HG03066 (cell line): Measurements from ENCODE around the gene CLDN5.

Experiments used
- ATAC-seq: cut with Tn5 transposase; IDR thresholded peaks from one replicate; pipeline ENCODE4 v1.9.1; 2021; ENCODE audit warnings: low read depth; ENCODE audit not compliant: unreplicated experiment

The CLDN5 gene, protein sequence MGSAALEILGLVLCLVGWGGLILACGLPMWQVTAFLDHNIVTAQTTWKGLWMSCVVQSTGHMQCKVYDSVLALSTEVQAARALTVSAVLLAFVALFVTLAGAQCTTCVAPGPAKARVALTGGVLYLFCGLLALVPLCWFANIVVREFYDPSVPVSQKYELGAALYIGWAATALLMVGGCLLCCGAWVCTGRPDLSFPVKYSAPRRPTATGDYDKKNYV

DNA sequence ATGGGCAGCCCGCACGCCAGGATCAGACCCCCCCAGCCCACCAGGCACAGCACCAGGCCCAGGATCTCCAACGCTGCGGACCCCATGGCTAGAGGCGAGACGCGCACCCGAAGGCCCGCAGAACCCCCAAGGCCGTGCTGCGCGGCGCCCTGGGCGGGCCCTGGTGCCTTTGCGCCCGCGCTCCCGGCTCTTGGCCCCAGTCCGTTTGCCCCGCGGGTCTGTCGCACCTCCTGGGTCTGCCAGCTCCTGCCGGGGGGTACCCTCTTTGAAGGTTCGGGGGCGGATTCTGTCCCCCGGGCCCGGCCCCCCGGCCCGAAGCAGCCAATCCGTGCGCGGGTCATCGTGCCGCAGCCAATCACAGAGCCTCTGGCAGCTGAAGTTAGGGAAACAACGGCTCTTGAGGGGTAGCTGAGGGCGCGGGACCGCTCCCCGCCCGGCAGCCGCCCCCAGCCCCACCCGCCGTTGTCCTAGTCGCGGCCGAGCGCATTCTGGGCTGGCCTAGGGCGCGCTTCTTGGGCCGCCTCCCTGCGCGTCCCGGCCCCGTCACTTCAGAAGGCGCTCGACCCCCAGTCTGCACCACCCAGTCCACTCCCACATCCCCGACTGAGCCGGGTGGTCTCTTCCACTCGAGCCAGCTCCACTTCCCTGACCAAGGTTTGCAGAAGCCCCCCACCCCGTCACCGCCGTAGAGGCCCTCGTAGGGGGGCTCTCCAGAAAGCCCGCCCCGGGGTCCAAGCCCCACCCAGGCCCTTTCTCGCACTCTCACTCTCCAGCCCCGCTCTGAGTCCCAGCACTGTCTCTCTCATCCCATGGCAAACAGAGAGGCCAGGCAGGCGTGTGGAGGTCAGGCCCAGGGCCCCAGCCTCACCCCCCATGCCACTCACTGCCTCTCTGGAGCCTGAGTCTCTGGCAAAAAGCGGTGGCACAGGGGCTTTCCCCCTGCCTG, at the start of gene CLDN5:
TSS of gene CLDN5 (minus strand) at position 241 of the 946 bp plus-strand sequence. CDS start at position 86, 155 bp downstream.
- ATAC-seq, result no peak

DNA sequence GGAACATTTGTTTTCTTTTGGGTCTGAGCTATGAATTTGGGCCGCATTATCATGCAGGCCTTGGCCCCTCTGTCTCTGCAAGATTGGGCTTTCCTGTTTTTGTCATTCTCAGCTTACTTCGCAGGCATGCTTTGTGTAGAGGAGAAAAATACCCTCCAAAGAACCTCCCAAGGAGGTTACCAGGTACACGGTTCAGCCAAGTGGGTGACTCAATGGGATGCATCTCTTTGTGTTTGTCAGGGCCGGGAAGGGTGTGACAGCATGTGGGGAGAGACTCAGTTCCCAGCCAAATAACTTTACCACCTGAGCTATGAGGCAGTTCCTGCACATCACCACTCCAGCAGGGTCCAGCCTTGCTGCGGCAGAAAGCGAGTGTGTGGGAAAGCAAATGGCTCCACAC, 47.8 kb upstream of the CLDN5 start:
- ATAC-seq, result no peak

DNA sequence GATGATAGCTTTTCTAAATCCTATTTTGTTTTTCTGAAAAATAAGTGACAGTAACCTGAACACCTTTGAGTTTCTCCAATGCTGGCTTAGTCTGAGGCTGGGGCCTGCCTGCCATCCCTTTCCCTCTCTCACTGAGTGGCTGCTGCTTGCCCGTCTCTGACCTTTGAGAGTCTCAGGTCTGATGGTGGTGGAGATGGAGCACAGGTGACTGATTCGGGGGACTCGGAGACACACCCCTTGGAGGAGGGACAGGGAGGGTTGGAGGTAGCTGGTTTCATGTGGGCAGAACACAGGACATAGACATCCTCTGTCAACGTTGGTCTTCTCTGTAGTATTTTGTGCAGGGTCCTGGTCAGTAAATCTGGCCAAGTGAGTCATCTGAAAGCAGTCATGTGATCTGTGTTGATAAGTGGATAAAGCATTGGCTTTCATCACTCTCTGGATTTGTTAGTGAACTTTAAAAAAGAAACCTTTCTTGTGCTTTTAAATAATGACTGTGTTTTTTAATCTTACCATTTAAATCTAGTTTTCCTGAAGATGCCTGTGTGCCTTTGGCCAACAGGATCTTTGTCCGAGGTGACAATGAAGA, 47.1 kb upstream of the CLDN5 start:
- no peak for ATAC-seq

DNA sequence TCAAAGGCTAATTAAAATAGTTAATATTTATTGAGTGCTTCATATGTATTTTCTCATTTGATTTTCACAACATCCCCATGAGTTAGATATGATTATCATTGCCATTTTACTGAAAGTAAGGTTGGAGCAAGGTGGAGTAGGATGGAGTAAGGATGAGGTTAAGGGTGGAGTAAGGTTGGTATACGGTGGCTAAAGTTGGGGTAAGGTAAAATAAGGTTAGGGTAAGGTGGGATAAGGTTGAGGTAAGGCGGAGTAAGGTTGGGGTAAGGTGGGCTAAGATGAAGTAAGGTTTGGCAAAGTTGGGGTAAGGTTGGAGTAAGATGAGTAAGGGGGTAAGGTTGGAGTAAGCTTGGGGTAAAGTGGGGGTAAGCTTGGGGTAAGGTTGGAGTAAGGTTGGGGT, 45.8 kb upstream of the CLDN5 start:
- no peak for ATAC-seq

DNA sequence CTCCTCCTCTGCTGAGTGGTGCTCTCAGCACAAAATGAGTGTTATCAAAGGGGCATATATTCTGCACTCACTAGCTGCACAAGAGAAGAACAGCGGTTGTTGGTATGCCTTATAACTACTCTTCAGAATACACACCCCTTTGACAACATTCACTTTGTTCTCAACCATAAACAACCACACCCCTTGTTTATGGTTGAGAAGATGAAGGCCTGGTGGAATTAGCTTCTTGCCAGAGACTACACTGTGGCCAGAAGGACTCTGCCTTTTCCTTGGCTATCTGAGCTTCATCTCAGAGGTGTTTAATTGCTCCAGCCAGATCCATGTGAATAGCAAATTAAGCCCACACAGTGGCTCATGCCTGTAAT, 45.0 kb upstream of the CLDN5 start:
- ATAC-seq, result no peak

DNA sequence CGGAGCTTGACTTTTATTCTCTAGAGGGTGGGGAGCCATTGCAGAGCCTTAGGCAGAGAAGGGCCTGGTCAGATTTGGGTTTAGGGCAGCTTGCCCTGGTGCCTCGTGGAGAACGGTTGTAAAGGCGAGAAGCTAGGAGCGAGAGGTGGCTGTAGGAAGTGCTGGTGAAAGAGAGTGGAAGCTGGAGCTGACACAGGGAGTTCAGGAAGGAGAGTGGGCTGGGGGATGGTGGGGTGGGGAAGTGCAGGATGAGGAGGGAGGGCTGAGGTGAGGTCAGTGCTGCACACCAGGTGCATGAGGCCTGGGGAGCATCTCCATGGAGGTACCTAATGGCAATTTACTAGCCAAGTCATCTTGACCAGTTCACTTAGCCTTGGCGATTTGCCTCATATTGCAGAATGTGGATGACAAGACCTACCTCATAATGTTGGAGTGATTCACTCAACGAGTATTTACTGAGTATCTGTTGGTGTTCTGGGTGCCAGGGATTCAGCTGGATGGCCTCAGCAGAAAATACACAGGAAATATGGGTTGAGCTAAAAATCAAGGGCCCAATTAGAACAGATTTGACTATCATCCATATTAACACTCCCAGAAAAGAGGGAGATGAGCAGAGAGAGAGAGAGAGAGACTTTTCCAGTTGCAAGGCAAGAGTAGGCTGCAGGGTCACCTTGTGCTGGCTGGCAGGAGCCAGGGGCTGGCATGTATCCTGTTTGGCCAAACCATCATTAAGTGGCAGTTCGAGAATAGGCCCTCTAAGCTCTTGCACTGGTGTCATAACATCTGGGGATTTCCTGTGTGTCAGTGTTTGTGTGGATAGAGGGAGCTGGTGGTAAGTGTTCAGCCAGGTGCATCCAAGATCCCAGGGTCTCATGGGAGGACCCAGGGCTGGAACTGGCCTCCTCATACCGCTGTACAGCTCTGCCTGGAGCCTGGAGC, 44.4 kb upstream of the CLDN5 start:
- ATAC-seq, result no peak

DNA sequence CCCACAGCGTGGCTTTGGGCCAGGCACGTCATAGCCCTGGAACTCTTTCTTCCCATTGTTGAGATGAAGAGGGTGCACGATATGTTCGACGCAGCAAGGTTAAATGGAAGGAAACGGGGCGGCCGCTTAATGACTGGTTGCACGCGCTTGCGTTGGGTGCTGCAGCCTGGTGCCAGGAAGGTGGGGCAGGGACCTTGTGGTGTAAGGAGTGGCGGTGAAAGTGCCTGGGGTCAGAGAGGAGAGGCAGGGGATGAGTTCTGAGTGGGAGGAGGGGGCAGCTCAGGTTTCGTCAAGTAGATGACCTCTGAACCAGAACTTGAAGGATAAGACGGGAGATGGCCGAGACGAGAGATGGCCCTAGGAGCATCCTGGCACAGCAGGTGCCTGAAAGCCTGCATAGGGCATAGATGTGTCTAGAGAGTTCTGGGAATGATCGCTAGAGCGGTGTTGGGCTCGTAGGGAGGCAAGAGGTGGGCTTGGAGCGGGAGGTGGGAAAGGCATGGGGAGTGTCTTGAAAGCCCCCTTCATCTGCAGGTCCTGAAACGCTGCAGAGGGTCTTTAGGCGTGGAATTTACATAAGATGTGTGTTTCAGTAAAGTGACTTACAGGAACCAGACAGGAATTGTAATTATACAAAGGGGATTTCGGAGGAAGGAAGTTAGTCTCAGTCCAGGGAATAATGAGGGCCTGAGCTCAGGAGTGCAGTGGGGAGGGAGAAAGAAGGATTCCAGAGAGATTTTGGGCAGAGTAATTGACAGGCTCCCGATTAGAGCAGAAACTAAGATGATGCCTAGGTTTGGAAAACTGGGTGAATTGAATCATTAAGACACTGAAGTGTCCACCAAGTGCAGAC, 43.2 kb upstream of the CLDN5 start:
- ATAC-seq, result no peak

DNA sequence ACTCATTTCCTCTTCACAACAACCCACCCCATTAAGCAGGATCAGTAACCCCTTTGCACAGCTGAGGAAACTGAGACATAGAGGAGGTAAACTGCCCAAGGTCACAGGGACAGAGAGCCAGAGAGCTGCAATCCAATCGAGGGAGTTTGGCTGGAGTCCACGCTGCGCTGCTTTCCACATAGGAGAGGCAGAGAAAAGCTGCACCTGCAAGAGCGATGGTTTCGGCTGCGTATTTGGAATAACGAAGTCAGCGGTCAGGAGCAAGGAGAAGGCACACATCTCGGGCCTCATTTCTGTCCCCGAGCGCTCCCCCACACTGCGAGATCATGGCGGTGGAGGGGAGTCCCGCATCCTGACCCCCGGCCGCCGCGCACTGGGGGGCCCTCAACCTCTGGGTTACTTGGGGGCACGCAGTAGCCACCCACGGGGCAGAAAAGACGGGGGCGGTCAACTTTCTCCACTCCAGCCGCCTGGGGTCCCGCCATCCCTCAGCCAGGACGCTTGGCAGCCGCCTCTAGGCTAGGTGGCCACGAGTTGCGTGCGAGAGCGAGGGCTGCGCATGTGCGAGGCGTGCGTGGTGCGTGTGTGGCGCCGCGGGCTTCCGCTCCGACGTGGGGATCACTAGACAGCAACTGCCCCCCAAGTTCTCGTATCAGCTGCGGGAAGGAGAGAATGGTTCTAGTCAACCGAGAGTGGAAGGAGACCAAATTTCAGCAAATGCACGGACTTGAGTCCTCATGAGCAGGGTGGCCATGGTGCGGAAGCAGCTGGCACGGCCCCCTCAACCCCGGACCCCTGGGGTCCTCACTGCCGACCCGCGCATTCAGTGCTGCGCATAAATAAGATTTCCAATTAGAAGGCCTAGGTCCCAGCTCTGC, 42.3 kb upstream of the CLDN5 start:
- no peak for ATAC-seq

DNA sequence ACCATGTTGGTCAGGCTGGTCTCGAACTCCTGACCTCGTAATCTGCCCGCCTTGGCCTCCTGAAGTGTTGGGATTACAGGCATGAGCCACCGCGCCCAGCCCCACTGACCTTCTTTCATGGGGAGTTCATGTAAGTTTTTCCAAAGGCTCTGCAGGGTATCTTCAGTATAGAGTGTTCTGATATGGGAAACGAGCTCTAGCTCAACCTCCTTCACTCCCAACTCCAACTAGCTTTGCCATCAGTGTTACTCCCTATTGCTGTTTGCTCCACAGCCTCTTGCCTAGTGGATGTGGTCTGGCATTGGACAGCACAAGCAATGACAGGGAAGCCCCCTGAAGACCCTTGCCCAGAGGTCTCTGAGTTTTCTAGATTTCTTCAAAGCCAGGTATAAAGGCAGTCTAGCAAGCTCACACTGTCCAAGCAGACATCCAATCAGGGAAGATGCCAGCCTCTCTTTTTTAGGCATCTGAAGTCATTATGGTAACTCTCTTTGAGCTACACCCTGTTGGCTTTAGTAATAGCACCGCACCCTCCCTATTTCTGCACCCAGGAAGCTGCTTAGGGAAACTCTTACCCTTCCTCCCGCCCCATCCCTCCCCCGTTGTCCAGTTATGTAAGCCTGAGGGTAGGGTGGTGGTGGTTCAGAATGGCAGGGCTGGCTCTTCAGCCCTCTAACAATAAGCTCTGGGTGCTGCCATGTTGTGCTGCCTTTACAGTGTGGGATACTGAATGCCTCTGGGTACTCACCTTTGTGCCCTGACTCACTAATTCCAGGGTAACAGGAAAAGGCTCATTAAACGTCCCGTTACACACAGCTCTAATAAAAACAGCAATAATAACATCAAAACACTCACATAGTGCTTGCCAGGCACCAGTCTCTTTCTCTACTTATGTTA, 41.4 kb upstream of the CLDN5 start:
- no peak for ATAC-seq

DNA sequence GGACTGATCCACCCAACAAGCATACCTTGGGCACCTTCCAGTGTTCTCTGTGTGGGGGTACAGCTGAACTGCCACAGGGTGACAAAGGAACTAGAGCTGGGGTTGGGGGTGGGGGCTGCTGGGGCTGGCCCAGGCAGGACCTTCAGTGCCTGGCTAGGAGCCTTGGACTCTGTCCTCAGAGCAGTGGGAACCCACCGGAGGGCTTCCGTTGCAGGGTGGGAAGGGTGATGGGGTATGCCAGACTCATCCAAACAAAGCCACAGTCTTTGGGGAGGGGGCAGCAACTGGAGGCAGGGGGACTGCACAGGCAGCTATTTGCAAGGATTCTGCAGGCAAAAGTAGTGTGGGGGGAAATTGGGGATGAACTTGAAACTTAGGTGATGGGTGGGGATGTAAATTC, 35.7 kb upstream of the CLDN5 start:
- ATAC-seq, result no peak

DNA sequence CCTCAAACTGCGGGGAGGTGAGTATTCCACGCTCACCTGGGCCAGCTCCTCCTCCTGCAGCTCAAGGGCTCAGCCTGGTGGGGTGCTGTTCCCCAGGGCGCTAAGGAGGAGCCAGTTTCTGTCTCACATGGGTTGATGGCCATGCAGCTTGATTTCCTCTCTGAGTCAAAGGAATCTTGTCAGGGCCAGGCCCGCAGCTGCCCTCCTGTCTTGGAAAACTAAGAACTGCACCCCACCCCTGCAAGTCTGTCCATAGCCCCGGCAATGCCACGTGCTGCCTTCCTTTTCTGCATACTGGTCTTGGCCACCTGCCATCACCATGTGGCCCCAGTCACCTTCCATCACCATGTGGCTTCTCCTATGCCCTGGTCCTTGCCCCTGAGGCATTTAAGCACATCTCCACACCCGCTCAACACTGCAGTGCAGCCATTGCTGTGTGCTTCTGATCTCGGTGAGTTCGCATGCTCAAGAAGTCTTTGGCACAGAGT, 35.2 kb upstream of the CLDN5 start:
- ATAC-seq, result no peak

DNA sequence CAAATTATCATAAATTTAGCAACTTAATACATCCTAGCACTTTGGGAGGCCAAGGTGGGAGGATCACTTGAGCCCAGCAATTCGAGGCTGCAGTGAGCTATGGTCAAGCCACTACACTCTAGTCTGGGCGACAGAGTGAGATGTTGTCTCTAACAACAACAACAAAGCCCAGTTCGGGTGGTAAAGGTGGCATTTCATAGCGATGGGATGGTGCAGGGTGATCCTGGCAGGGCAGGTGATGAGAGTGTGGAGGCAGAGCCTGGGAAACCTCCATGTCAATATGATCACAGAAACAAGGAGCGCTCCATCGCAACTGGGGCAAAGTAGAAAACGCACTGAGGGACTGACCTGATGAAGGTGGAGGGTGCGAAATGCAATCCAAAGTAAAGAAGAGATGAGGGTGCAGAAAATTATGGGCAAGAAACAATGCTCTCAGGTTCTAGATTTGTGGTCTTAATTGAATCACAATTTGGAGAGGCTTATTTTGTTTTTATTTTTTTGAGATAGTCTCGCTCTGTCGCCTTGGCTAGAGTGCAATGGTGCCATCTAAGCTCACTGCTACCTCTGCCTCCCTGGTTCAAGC, 32.8 kb upstream of the CLDN5 start:
- ATAC-seq, result no peak

DNA sequence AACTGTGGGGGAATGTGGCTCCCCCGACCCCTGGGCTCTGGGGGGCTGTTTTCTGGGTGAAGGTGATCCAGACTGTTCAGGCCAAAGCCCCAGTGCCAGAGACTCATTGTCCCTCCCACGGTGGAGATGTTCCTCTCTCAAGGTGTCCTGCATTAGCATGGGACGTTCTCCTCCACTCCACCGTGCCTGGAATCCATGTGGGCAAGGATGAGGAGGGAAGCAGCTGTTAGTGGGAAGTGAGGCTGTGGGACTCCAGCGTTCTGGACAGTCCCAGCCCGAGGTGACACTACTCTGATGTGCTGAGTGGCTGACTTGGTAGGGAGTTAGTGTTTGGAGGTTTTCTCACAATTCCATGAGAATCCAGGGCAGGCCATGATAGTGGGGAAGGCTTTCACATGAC, 31.4 kb upstream of the CLDN5 start:
- ATAC-seq, result no peak

DNA sequence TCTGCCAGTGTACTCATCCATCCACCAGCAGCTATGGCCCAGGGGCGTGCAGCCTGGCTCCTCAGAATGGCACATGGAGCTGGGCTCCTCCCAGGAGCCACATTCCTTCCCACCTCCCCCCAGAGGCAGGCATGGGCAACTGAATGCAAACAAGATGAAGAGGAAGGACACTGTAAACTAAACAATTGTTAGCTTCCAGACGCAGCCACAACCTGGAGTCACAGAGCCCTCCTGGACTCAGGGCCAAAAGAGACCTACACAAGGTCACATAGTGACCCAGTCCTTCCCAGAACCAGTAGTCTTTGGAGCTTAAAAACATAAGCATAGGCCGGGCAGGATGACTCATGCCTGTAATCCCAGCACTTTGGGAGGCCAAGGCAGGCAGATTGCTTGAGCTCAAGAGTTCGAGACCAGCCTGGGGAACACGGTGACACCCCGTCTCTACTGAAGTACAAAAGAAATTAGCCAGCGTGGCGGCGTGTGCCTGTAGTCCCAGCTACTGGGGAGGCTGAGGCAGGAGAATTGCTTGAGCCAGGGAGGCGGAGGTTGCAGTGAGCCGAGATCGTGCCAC, 30.7 kb upstream of the CLDN5 start:
- no peak for ATAC-seq

DNA sequence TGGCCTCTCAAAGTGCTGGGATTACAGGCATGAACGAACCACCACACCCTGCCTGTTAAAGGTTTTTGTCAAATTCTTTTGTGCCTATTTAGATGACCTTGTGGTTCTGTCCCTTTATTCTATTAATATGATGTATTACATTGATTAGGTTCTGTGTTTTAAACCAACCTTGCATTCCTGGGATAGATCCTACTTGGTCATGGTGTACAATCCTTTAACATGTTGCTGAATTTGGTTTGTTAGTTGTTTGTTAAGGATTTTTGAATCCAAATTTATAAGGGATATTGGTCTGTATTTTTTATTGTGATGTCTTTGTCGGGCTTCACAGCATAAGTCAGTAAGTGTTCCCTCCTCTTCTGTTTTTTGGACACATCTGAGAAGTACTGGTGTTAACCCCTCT, 29.0 kb upstream of the CLDN5 start:
- ATAC-seq, result no peak

DNA sequence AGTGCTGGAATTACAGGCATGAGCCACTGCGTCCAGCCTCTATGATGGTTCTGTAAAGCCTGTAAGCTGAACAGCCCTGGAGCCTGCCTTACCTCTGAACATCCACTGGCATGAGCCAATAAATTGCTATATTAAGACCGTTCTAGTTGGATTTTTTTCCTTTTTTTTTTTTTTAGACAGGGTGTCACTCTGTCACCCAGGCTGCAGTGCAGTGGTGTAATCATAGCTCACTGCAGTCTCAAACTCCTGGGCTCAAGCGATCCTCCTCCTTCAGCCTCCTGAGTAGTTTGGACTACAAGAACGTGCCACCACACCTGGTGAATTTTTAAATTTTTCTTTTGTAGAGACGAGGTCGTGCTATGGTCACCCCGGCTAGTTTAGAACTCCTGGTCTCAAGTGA, 26.2 kb upstream of the CLDN5 start:
- no peak for ATAC-seq

DNA sequence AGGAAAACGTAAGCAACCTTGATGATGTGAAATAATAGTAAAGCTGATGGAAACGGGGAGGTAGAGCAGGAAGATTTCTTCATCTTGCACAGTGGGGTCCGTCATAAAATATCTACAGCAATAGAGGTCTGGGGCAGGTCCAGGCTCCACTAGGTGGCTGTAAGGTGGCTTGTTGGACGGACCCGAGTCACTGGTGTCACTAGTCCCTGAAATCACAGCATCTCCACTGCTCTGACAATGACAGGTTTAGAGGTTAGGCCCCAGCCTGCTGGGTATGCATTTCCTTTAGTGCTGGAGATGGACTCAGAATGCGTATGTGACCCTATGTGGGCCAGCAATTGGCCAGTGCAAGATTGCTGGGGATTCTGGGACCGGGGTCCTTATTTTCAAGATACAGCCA, 25.2 kb upstream of the CLDN5 start:
- ATAC-seq, result no peak
